OCI-LY7 (cell line): ENCODE results near the gene CD3E. TPM values are rescaled to one million over a fixed set of nuclear protein-coding genes. Genes with fewer than 3 reads are reported as not detected.

Source experiments
- BruUV-seq: library from RNA; stranded (reverse); fragments of 400-500 nt; replicated peaks from 2 replicates; lab custom pipeline; 2021; lab: Mats Ljungman, UMichigan
- CTCF ChIA-PET: fragments of 300-600 bp; sonication (Branson Sonifier 250); formaldehyde crosslinking; loops from one replicate; lab custom pipeline; 2022; ENCODE audit warnings: antibody characterized with exemption; ENCODE audit not compliant: unreplicated experiment; lab: Charles Lee
- POLR2A ChIA-PET: fragments of 300-600 bp; sonication (Branson Sonifier 250); formaldehyde crosslinking; loops from one replicate; lab custom pipeline; 2022; ENCODE audit warnings: antibody characterized with exemption; lab: Charles Lee
- DNase-seq: peaks from one replicate; pipeline ENCODE4 v3.0.0-alpha.2; 2015; ENCODE audit warnings: low spot score
- H2AFZ ChIP-seq: fragments of 200-600 bp; sonication (generic), shearing (Covaris generic); 2 replicates; pipeline ENCODE4 v1.6.1; 2014; ENCODE audit warnings: mild to moderate bottlenecking, antibody characterized with exemption, low read length, moderate library complexity
- H3K27ac ChIP-seq: fragments of 200-600 bp; sonication (generic); 2 replicates; pipeline ENCODE4 v1.5.1; 2014; ENCODE audit warnings: mixed run types, low read depth, mild to moderate bottlenecking, moderate library complexity, low read length, inconsistent platforms; ENCODE audit not compliant: poor library complexity, severe bottlenecking
- H3K36me3 ChIP-seq: fragments of 200-600 bp; sonication (generic); 2 replicates; pipeline ENCODE4 v1.6.1; 2014; ENCODE audit warnings: mild to moderate bottlenecking, antibody characterized with exemption, low read length, moderate library complexity, mixed read lengths; ENCODE audit not compliant: insufficient read depth
- H3K4me1 ChIP-seq: fragments of 200-600 bp; sonication (generic); 2 replicates; pipeline ENCODE4 v1.5.1; 2014; ENCODE audit warnings: mild to moderate bottlenecking, low read length; ENCODE audit not compliant: insufficient read depth, poor library complexity, severe bottlenecking
- H3K4me2 ChIP-seq: fragments of 200-600 bp; sonication (generic); 2 replicates; pipeline ENCODE4 v1.6.1; 2014; ENCODE audit warnings: mild to moderate bottlenecking, low read length
- H3K4me3 ChIP-seq: fragments of 200-600 bp; sonication (generic); 2 replicates; pipeline ENCODE4 v1.5.1; 2014; ENCODE audit warnings: mild to moderate bottlenecking, low read depth, low read length; ENCODE audit not compliant: poor library complexity, severe bottlenecking
- H3K79me2 ChIP-seq: fragments of 200-600 bp; sonication (generic); 2 replicates; pipeline ENCODE4 v1.6.1; 2016; ENCODE audit warnings: low read depth, mild to moderate bottlenecking, low read length, moderate library complexity, mixed read lengths; ENCODE audit not compliant: insufficient read depth
- H3K9me2 ChIP-seq: fragments of 200-600 bp; sonication (generic); 2 replicates; pipeline ENCODE4 v1.6.1; 2016; ENCODE audit warnings: mild to moderate bottlenecking, low read length, mixed read lengths; ENCODE audit not compliant: insufficient read depth
- H3K9me3 ChIP-seq: fragments of 200-600 bp; sonication (generic); 2 replicates; pipeline ENCODE4 v1.6.1; 2014; ENCODE audit warnings: mild to moderate bottlenecking, mixed run types, low read length, mixed read lengths
- H4K20me1 ChIP-seq: fragments of 200-600 bp; sonication (generic); 2 replicates; pipeline ENCODE4 v1.6.1; 2014; ENCODE audit warnings: mild to moderate bottlenecking, antibody characterized with exemption, low read length, moderate library complexity, mixed read lengths; ENCODE audit not compliant: insufficient read depth
- EZH2phosphoT487 ChIP-seq: fragments of 200-600 bp; sonication (generic); IDR thresholded peaks from 2 replicates; pipeline ENCODE4 v1.6.1; 2018; ENCODE audit warnings: low read depth, borderline replicate concordance, mild to moderate bottlenecking, mixed run types, antibody characterized with exemption, low read length, moderate library complexity, mixed read lengths
- intact Hi-C: fragments of 100-400 bp; cut with micrococcal nuclease; formaldehyde crosslinking; loops from one replicate; pipeline ENCODE4 v1.10.0; 2022; ENCODE audit not compliant: unreplicated experiment
- total RNA-seq, 2 experiments: library from RNA; depleted of rRNA in 1 of 2; stranded (reverse); fragments of >200 nt in 1 of 2; shearing (Covaris generic) in 1 of 2; gene quantifications; 2 replicates each; pipeline ENCODE4 v1.2.3, GENCODE V29; 2014 to 2022
- TF ChIP-seq, protein P1 (sequence below): fragments of 200-600 bp; sonication (generic); conservative IDR thresholded peaks from 2 replicates; pipeline ENCODE4 v1.5.1; 2014; ENCODE audit warnings: mild to moderate bottlenecking, antibody characterized with exemption, low read length, moderate library complexity, mixed read lengths

The CD3E gene
- total RNA-seq, 2 experiments from 2014 or later: 1.7 TPM; not detected in 1

DNA sequence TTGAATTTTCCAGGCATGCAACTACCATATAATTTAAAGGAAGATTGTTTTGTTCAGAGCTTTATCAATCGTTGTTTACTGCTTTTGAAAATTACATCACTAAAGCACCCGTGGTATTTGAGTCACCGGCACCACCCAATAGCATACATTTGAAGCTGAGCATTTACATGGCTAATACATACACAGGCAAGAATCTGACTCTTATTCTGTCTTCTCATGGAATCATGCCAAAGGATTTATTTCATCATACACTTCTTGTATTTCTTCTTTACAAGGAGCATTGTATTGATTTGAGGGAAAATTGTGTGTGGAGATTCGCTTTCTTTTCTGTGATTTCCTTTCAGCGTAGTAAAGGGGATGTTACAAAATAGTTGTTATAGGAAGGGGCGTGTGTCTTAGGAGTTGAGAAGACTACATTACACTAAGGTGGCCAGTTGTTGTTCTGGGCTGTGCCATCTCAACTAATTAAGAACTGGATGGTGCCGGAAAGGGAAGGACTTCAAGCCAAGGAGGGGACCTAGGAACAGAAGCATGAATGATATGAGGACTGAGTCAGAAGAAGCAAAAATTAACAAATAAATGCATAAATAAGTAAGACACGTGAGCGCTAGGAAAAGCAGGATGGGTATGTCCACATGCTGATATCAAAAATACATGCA lies 12.9 kb upstream of the CD3E start:
- Histone ChIP-seq H3K36me3 (no peaks in the 10 kb centered on the region), H3K4me3 (no peak overlapping the region), H3K4me1 (peaks cover 6% of the 10 kb centered on the region), H2AFZ (peak overlapping the region; percentile 52; the same call in 1 of the 2 replicates), H3K4me2 (no peak overlapping the region), H4K20me1 (no peaks in the 10 kb centered on the region), H3K9me2 (no peaks in the 10 kb centered on the region), H3K27ac (no peak overlapping the region), H3K9me3 (0 out of 2 replicates have a peak, but pooled peaks cover 3% of the 10 kb centered on the region), H3K79me2 (no peaks in the 10 kb centered on the region)
- intact Hi-C loops: no loop called here
- BruUV-seq: no TSS peak
- no peak for DNase-seq
- TF ChIP-seq EZH2phosphoT487: no peak
- CTCF ChIA-PET: interaction anchor here (1.1 to 1.4 kb wide), 2 partner anchors 40 to 93 kb away, joined by 3 to 5 read pairs; partner anchors contain the start of gene MPZL3
- POLR2A ChIA-PET: interaction anchor here (0.6 kb wide), 1 partner anchor 60 kb away, joined by 3 read pairs; no protein-coding TSS in a partner anchor

DNA sequence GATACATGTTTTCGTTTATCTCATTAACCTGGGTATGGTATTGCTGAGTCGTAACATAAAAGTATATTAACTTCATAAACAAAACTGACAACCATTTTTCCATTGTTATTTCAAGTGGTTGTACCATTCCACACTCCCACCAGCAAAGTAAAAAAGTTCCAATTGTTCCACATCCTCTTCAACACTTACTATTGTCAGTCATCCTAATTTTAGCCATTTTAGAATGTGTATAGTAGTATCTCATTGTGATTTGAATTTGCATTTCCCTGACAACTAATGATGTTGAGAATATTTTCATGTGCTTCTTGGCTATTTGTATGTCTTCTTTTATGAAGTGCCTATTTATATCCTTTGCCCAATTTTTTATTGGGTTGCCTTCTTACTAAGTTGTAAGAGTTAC lies 10.5 kb upstream of the CD3E start:
- H3K27ac ChIP-seq: no peak overlapping the region
- ChIA-PET CTCF (no interaction called here), POLR2A (interaction anchor here (0.6 to 0.7 kb wide), 3 partner anchors 42 to 1813 kb away, joined by 3 to 7 read pairs (median 3); partner anchors contain the start of gene MPZL3)
- H3K4me1 ChIP-seq: peaks cover 6% of the 10 kb centered on the region
- H3K9me2 ChIP-seq: no peaks in the 10 kb centered on the region
- H2AFZ ChIP-seq: no peak overlapping the region
- DNase-seq: no peak
- BruUV-seq: no TSS peak
- TF ChIP-seq, protein P1, sequence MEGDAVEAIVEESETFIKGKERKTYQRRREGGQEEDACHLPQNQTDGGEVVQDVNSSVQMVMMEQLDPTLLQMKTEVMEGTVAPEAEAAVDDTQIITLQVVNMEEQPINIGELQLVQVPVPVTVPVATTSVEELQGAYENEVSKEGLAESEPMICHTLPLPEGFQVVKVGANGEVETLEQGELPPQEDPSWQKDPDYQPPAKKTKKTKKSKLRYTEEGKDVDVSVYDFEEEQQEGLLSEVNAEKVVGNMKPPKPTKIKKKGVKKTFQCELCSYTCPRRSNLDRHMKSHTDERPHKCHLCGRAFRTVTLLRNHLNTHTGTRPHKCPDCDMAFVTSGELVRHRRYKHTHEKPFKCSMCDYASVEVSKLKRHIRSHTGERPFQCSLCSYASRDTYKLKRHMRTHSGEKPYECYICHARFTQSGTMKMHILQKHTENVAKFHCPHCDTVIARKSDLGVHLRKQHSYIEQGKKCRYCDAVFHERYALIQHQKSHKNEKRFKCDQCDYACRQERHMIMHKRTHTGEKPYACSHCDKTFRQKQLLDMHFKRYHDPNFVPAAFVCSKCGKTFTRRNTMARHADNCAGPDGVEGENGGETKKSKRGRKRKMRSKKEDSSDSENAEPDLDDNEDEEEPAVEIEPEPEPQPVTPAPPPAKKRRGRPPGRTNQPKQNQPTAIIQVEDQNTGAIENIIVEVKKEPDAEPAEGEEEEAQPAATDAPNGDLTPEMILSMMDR: no peak
- TF ChIP-seq EZH2phosphoT487: no peak
- no peak overlapping the region for H3K4me2 ChIP-seq
- H3K79me2 ChIP-seq: no peaks in the 10 kb centered on the region
- H3K9me3 ChIP-seq: 0 out of 2 replicates have a peak, but pooled peaks cover 3% of the 10 kb centered on the region
- H3K4me3 ChIP-seq: no peak overlapping the region
- no peaks in the 10 kb centered on the region for H4K20me1 ChIP-seq
- intact Hi-C loops: no loop called here
- no peaks in the 10 kb centered on the region for H3K36me3 ChIP-seq

DNA sequence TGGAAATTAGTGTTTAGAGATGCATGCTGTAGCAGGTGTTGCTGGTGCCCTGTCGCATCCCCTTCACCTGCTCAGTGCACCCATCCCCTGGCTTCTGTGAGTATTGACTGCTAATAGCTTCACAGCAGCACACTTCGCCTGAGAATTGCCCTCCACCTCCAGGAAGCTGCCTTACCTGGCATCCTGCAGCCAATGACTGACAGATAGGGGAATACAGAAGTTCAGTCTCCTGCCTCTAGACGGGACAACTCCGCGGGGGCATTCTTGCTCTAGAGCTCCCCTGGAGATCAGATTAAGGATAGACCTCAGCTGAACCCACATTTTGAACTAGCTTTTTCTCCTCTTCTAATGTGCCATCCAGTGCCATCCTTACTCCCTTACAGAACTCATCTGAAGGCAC lies 9.3 kb upstream of the CD3E start:
- no peaks in the 10 kb centered on the region for H3K79me2 ChIP-seq
- no peak for DNase-seq
- H3K4me3 ChIP-seq: no peak overlapping the region
- no peak overlapping the region for H3K27ac ChIP-seq
- H3K36me3 ChIP-seq: no peaks in the 10 kb centered on the region
- BruUV-seq: no TSS peak
- H3K9me2 ChIP-seq: no peaks in the 10 kb centered on the region
- ChIA-PET CTCF (interaction anchor here (1.0 to 1.7 kb wide), 7 partner anchors 10 to 97 kb away, joined by 3 to 10 read pairs (median 5); no protein-coding TSS in a partner anchor), POLR2A (interaction anchor here (0.5 to 1.3 kb wide), 7 partner anchors 10 to 100 kb away, joined by 3 to 5 read pairs (median 3); no protein-coding TSS in a partner anchor)
- H3K9me3 ChIP-seq: no peaks in the 10 kb centered on the region
- intact Hi-C loops: loop anchor here (5.0 kb wide), 1 partner anchor 192 kb away; no protein-coding TSS in a partner anchor
- H4K20me1 ChIP-seq: no peaks in the 10 kb centered on the region
- peaks cover 6% of the 10 kb centered on the region for H3K4me1 ChIP-seq
- no peak overlapping the region for H3K4me2 ChIP-seq
- TF ChIP-seq, protein P1: no peak
- no peak for TF ChIP-seq EZH2phosphoT487
- H2AFZ ChIP-seq: peak overlapping the region; percentile 67; the same call in 1 of the 2 replicates
